Fibroblast of peridontal ligament (primary cell): Measurements from ENCODE around the gene FOXE1.

Experiments used
- DNase-seq: peaks from one replicate; pipeline ENCODE4 v3.0.0-alpha.2; 2010; ENCODE audit errors: extremely low read depth

FOXE1 gene

DNA sequence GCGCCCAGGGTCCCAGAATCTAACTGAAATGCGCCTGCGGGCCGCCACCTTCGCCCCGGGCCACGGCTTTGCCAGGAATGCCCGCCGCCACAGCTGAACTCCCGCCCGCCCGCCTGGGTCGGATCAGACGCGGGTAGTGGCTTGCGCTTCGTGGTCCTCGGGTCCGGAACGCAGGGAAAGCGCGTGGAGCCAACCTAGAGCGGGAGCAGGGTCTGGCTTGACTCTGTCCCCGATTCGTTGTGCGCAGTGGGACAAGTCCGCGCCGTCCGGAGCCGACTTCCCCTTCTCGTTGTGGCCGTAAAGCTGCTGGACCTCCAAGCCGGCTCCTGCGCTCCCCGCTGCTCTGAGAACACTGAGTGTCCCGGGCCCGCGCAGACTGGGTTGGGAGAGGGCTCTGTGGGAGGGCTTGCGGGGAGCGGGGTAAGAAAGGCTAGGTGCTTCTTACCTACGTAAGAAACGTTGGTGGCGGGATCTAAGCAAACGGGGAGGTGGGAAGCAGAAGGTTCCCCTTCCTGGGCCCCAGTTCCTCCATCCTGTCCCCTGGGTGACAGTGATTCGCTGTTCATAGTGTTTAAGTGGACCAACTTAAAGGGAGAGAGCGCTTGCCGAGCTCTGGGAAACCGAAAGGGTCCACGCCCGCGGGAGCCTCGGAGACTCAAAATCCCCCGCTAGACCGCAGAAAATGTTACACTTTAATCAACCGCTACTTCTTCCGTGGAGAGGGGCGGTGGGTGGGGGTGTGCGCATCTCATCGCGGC is 4.4 kb upstream of the FOXE1 start:
- DNase-seq: no peak

GRCh38 chr9:97849980-97850379 is 3.0 kb upstream of the FOXE1 start:
- DNase-seq: no peak

GRCh38 chr9:97850746-97851445 is 2.1 kb upstream of the FOXE1 start:
- no peak for DNase-seq

DNA sequence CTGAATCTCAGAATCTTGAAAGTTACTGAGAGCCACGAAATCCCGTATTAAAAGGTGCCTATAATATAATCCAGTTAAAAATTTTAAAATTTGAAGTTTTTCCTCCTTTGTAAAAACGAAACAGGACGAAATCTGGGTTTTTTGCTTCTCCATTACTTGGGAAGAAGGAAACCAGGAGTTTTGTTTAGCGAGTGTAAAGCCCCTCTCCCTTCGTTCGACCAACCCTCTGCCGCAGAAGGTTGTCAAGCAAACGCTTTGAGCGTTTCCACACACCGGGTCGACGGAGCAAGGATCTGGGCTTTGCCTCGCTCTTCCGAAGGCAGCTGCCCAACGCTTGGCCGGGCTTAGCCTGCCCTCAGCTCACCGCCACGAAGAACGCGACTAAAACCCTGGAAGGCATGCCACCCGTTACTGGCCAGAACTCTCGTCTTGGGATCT is 1.6 kb upstream of the FOXE1 start:
- DNase-seq: no peak

DNA sequence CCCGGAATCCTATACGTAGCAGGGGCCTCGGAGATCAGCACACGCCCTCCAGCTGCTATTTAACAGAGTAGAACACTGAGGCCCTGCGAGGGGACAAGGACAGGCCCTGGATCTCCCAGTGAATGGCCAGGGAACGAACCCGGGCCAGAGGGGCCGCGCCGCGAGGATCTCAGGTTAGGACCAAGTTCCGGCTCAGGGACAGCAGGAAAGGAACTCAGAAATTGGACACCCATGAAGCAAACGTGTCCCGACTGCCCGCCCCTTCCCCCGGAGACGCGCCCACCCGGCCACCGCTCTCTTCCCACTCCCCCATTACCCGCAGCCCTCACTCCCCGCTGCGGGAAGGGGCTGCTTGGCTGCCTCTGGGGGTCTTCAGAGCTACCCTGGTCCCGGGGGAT is 1.0 kb upstream of the FOXE1 start:
- DNase-seq: no peak

DNA sequence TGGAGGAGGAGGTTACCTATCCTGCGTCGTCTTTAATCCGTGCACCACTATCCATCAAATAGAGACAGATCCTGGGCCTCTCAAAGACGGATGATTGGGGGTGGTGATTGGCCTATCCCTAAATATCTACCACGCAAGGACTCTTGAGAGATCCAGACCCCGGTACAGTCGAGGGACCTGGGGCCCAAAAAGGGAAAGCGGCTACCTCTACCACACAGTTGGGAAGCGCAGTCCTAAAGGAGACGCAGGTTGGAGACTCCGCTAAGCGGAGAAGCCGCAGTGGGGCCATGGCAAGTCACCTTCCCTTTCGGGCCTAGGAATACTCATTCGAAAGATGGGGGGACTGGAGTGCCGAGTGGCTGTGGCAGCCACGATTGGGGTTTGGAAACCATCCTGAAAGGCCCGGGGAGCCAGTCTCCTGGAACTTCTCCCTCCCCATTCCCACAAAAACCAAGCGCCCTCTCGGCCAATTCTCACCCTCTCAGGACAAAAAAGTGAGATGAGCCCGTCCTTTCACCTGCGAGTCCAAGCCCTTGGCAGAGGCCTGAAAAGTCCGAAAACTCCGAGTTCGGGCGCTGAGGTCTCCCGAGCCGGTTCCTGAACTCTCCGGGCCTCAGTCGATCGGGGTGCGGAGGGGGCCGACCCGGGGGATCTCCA is 499 bp upstream of the FOXE1 start:
- no peak for DNase-seq

- no peak for DNase-seq
These were observed 1.0 kb downstream of the FOXE1 start for GRCh38 chr9:97853844-97854695.

GRCh38 chr9:97854696-97855485 is 1.9 kb downstream of the FOXE1 start:
- no peak for DNase-seq

DNA sequence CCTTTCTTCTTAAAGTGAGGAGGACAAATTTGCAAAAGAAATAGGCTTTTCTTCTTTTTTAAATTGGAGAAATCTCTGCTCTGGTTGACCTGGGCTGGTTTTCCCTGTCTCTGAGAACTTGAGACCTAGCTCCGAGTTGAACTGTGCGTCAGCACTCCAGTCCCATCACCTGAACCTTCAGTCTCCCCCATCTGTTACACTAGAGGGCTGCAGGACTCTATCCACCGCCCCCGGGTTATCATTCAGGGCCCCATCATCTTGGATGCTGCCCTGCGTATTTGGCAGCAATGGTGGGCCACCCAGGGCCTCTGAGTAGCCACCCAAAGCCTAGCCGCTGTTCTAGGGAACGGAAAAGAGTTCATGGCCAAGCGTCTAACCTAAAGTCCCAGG is 2.5 kb downstream of the FOXE1 start:
- DNase-seq: no peak

GRCh38 chr9:97855899-97856298 is 2.9 kb downstream of the FOXE1 start:
- no peak for DNase-seq

GRCh38 chr9:97856857-97857605 is 4.0 kb downstream of the FOXE1 start:
- no peak for DNase-seq

DNA sequence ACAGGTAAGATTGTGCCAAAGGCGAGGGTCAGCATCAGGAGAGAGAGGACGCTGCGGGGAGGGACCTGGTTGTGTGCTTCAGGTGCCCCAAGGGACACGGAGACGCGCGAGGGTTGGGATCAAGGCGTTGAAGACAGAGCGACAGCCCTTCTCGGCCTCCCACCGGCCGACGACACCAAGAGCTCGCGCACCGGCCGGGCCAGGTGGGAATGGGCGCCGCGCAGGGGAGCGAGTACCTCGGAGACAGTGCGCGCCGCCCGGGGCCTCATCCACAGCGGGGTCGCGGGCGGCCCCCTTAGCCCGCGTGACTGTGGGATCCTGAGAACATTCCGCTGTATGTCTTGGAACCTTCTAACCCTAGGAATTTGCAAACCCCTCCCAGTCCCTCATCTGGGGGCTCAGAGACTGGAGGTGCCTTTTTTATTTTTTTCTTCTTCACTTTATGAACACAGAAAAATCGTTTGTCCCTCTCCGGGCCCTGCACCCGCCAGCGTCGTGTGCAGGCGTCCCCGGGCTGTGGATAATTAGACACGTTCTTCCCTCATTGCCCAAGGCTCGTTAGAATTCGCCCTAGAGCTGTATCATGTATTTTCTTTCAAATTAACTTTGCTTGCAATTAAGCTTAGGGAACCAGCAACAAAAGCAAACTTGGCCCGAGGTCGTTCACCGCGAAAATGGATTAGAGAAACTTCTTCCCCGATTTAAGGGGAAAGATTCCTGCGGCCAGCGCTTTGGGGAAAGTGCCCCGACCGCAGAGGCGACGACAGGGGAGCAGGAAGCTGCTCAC is 4.8 kb downstream of the FOXE1 start:
- no peak for DNase-seq

DNA sequence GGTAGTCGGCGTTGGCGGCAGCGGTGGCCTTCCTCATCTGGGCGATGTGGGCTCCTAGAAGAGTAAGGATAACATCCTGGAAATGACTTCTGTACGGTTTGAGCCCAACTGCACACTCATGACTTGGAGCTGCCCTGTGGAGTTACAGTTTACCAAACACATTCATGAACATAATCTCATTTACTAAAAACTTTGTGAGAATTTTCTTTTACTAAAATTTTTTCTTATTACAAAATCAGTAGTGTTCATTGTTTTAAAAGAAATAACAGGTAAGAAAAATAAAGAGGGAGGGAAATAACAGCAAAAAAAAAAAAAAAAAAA is 5.3 kb downstream of the FOXE1 start:
- no peak for DNase-seq

- DNase-seq: no peak
These were observed 5.8 kb downstream of the FOXE1 start for GRCh38 chr9:97858826-97859225.

- DNase-seq: no peak
These were observed 6.3 kb downstream of the FOXE1 start for GRCh38 chr9:97859346-97859745.

GRCh38 chr9:97860451-97861147 is 7.6 kb downstream of the FOXE1 start:
- DNase-seq: no peak

DNA sequence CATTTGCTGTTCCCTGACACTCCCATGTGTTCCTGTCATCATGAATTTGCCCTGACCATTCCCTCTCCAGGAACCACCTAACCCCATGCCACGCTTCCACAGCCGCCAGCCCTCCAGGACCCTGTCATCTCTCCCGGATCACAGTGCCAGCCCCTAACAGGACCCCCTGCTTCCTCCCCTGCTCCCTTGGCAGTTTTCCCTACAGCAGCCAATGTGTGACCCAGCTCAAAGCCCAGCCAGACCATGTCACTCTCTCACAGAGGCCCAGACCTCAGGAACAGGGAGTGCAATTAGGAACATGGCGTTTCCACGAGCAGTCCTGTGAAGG is 8.1 kb downstream of the FOXE1 start:
- DNase-seq: no peak

DNA sequence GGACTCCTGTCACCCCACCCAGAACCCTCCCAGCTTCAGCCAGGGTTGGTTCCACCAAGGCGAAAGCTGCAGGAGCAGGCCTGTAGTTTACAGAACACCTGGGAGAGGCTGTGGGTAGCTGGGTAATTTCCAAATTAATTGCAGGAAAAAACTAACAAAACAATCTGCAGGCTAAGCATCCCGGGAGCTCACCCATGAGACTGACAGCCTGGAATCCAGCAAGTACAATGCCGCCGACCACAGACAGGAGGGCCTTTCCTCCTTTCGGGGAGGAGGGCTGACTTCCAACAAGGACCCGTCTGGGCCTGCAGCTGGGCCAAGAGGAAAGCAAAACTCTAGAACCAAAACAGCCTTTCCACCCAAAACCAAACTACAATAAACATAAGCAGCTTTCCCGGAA is 10.3 kb downstream of the FOXE1 start:
- DNase-seq: no peak

- no peak for DNase-seq
These were observed 11.4 kb downstream of the FOXE1 start for GRCh38 chr9:97864396-97864795.
